GM21737 (cell line): ENCODE measurements around the gene HSD11B1.

Source experiments
- ATAC-seq: cut with Tn5 transposase; IDR thresholded peaks from one replicate; pipeline ENCODE4 v1.9.1; 2021; ENCODE audit warnings: mild to moderate bottlenecking, moderate library complexity; ENCODE audit not compliant: unreplicated experiment

The HSD11B1 gene

DNA sequence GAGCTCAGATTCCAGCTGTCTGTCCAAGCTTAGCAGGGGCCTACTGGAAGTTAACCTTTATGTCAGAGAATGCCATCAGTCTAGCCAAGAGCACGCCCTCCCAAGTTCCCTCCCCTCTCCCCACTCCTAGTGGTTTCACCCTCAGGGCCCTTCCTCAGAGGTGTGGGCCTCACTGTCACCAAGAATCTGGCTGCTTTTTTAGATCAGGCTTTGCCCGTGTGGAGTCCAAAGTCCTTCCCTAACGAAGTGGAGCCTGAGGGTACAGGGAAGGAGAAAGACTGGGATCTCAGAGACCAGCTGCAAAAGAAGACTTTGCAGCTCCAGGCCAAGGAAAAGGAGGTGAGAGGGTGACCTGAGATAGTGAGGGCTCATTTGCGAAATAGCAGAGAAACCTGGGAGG, 75.6 kb downstream of the HSD11B1 start:
- no peak for ATAC-seq

- no peak for ATAC-seq
Observed at GRCh38 chr1:209783386-209783785, 78.7 kb downstream of the HSD11B1 start.
